HG02571 (cell line): Measurements from ENCODE around the gene ALDH5A1.

Experiments used
- ATAC-seq: cut with Tn5 transposase; IDR thresholded peaks from one replicate; pipeline ENCODE4 v1.9.1; 2021; ENCODE audit warnings: mild to moderate bottlenecking, moderate library complexity; ENCODE audit not compliant: unreplicated experiment

Gene ALDH5A1

GRCh38 chr6:24564081-24564480 is 69.3 kb downstream of the ALDH5A1 start:
- ATAC-seq = no peak

GRCh38 chr6:24565196-24565595 is 70.4 kb downstream of the ALDH5A1 start:
- ATAC-seq = no peak

- no peak for ATAC-seq
These were observed 71.4 kb downstream of the ALDH5A1 start for GRCh38 chr6:24566020-24566767.

- no peak for ATAC-seq
These were observed 73.9 kb downstream of the ALDH5A1 start for GRCh38 chr6:24568683-24569082.

GRCh38 chr6:24569811-24570210 is 75.0 kb downstream of the ALDH5A1 start:
- no peak for ATAC-seq

- ATAC-seq = no peak
These were observed 76.6 kb downstream of the ALDH5A1 start for GRCh38 chr6:24571361-24571760.

GRCh38 chr6:24574809-24575208 is 80.0 kb downstream of the ALDH5A1 start:
- peak; percentile 79 for ATAC-seq

GRCh38 chr6:24576447-24576846 is 81.7 kb downstream of the ALDH5A1 start:
- ATAC-seq = no peak

- no peak for ATAC-seq
These were observed 86.4 kb downstream of the ALDH5A1 start for GRCh38 chr6:24581084-24581669.

GRCh38 chr6:24583463-24584381 is 89.0 kb downstream of the ALDH5A1 start:
- ATAC-seq = no peak

- ATAC-seq = no peak
These were observed 89.6 kb downstream of the ALDH5A1 start for GRCh38 chr6:24584382-24584720.
